Osteocyte (in vitro differentiated cells): ENCODE data around the gene MEIS1. TPM values are rescaled to one million over a fixed set of nuclear protein-coding genes. Genes with fewer than 3 reads are reported as not detected.

Experiments used
- DNase-seq: peaks from one replicate; pipeline ENCODE4 v3.0.0; 2021; ENCODE audit warnings: mixed read lengths; ENCODE audit not compliant: unreplicated experiment; ENCODE audit errors: extremely low spot score
- H3K27ac Mint-ChIP-seq: one replicate; pipeline ENCODE4 v1.8.0; 2021; ENCODE audit warnings: mild to moderate bottlenecking, mixed read lengths; ENCODE audit not compliant: unreplicated experiment
- H3K27me3 Mint-ChIP-seq: one replicate; pipeline ENCODE4 v1.8.0; 2021; ENCODE audit warnings: mixed read lengths; ENCODE audit not compliant: unreplicated experiment
- H3K36me3 Mint-ChIP-seq: one replicate; pipeline ENCODE4 v1.8.0; 2021; ENCODE audit warnings: mixed read lengths; ENCODE audit not compliant: unreplicated experiment
- H3K4me1 Mint-ChIP-seq: one replicate; pipeline ENCODE4 v1.8.0; 2021; ENCODE audit warnings: mixed read lengths; ENCODE audit not compliant: unreplicated experiment
- H3K4me3 Mint-ChIP-seq: one replicate; pipeline ENCODE4 v1.8.0; 2021; ENCODE audit warnings: mild to moderate bottlenecking, moderate library complexity, mixed read lengths; ENCODE audit not compliant: unreplicated experiment
- H3K9me3 Mint-ChIP-seq: one replicate; pipeline ENCODE4 v1.8.0; 2021; ENCODE audit warnings: mixed read lengths; ENCODE audit not compliant: unreplicated experiment
- CTCF ChIP-seq: fragments of 200-600 bp; sonication (generic); IDR thresholded peaks from 2 replicates; pipeline ENCODE4 v1.5.0; 2021; ENCODE audit warnings: antibody characterized with exemption, mild to moderate bottlenecking, moderate library complexity
- total RNA-seq: library from RNA; stranded (reverse); gene quantifications from 2 replicates; pipeline ENCODE4 v1.2.1, GENCODE V29; 2021

Gene MEIS1
- total RNA-seq, 1 donor from 2014 or later, result 0.86 TPM

- no peaks in the 10 kb centered on the region for H3K36me3 Mint-ChIP-seq
- H3K4me1 Mint-ChIP-seq, result no peaks in the 10 kb centered on the region
- no peak overlapping the region for H3K27ac Mint-ChIP-seq
- TF ChIP-seq CTCF, result no peak
- H3K27me3 Mint-ChIP-seq, result peaks cover 2% of the 10 kb centered on the region
- DNase-seq, result no peak
- H3K9me3 Mint-ChIP-seq, result no peaks in the 10 kb centered on the region
- no peak overlapping the region for H3K4me3 Mint-ChIP-seq
Observed at GRCh38 chr2:66488946-66489345, 54.0 kb downstream of the MEIS1 start.

- H3K9me3 Mint-ChIP-seq, result no peaks in the 10 kb centered on the region
- H3K4me1 Mint-ChIP-seq, result no peaks in the 10 kb centered on the region
- H3K4me3 Mint-ChIP-seq, result no peak overlapping the region
- no peak overlapping the region for H3K27ac Mint-ChIP-seq
- H3K27me3 Mint-ChIP-seq, result peaks cover 2% of the 10 kb centered on the region
- H3K36me3 Mint-ChIP-seq, result no peaks in the 10 kb centered on the region
- no peak for DNase-seq
- no peak for TF ChIP-seq CTCF
Observed at GRCh38 chr2:66489436-66489835, 54.5 kb downstream of the MEIS1 start.

GRCh38 chr2:66490588-66491001, 55.7 kb downstream of the MEIS1 start:
- no peak for DNase-seq
- no peaks in the 10 kb centered on the region for H3K4me1 Mint-ChIP-seq
- H3K27ac Mint-ChIP-seq, result no peak overlapping the region
- H3K27me3 Mint-ChIP-seq, result peaks cover 2% of the 10 kb centered on the region
- H3K9me3 Mint-ChIP-seq, result no peaks in the 10 kb centered on the region
- no peak overlapping the region for H3K4me3 Mint-ChIP-seq
- H3K36me3 Mint-ChIP-seq, result no peaks in the 10 kb centered on the region
- no peak for TF ChIP-seq CTCF

GRCh38 chr2:66494708-66495107, 59.8 kb downstream of the MEIS1 start:
- H3K27ac Mint-ChIP-seq, result no peak overlapping the region

More at GRCh38 chr2:66494708-66495107, 59.8 kb downstream of the MEIS1 start:
- Mint-ChIP-seq H3K4me3 (no peak overlapping the region), H3K36me3 (no peaks in the 10 kb centered on the region), H3K4me1 (no peaks in the 10 kb centered on the region), H3K9me3 (no peaks in the 10 kb centered on the region), H3K27me3 (no peaks in the 10 kb centered on the region)
- no peak for DNase-seq
- TF ChIP-seq CTCF, result no peak
